HG03558 (cell line): ENCODE data around the gene SAXO2.
"Not testable (repeated sequence)": the region's sequence is repeated elsewhere in the genome, so short reads cannot be mapped to it uniquely, and the experiment has no call there.

Experiments used
- ATAC-seq: cut with Tn5 transposase; IDR thresholded peaks from one replicate; pipeline ENCODE4 v1.9.1; 2021; ENCODE audit warnings: moderate number of reproducible peaks; ENCODE audit not compliant: unreplicated experiment; ENCODE audit errors: extremely low read depth

SAXO2 gene

GRCh38 chr15:82332711-82333602 is 70.3 kb downstream of the SAXO2 start:
- ATAC-seq, result not testable (repeated sequence)

- not testable (repeated sequence) for ATAC-seq
Measured at GRCh38 chr15:82333603-82334553, 71.3 kb downstream of the SAXO2 start.
